K562 (cell line): ENCODE measurements around the gene THADA. TPM values are rescaled to one million over a fixed set of nuclear protein-coding genes. Genes with fewer than 3 reads are reported as not detected.

Experiments used
- ARHGAP35 ChIP-seq: fragments of 450-650 bp; IDR thresholded peaks from 2 replicates; pipeline ENCODE4 v1.6.1; 2018; ENCODE audit not compliant: partially characterized antibody
- CEBPZ ChIP-seq: fragments of 150-350 bp; IDR thresholded peaks from 2 replicates; pipeline ENCODE4 v1.6.1; 2014; ENCODE audit warnings: low read depth, mild to moderate bottlenecking, low read length, borderline replicate concordance
- CHD1 ChIP-seq: fragments of 200-600 bp; sonication (generic); IDR thresholded peaks from one replicate; pipeline ENCODE4 v1.6.1; 2012; ENCODE audit warnings: mild to moderate bottlenecking, moderate library complexity, low read length, inconsistent platforms
- CREB5 ChIP-seq: fragments of 250-450 bp; sonication (Bioruptor Pico); IDR thresholded peaks from 2 replicates; pipeline ENCODE4 v1.5.0; 2020; ENCODE audit warnings: mild to moderate bottlenecking
- ETV5 ChIP-seq: sonication (generic); formaldehyde crosslinking; IDR thresholded peaks from 2 replicates; pipeline ENCODE4 v1.4.0; 2020; ENCODE audit warnings: low read depth, mild to moderate bottlenecking, missing genetic modification reagents
- HDAC2 ChIP-seq: fragments of 450-650 bp; IDR thresholded peaks from 2 replicates; pipeline ENCODE4 v1.6.1; 2016; ENCODE audit warnings: mild to moderate bottlenecking
- MAFG ChIP-seq: fragments of 450-650 bp; conservative IDR thresholded peaks from 2 replicates; pipeline ENCODE4 v1.6.1; 2016; ENCODE audit warnings: missing genetic modification characterization, missing compliant biosample characterization
- MECOM ChIP-seq: fragments of 250-450 bp; sonication (Bioruptor Pico); IDR thresholded peaks from 2 replicates; pipeline ENCODE4 v1.8.0; 2022; ENCODE audit warnings: inconsistent platforms
- MYNN ChIP-seq, 2 experiments: sonication (generic); formaldehyde crosslinking in 1 of 2; IDR thresholded peaks; 2 replicates each; pipeline versions ENCODE4 v1.5.0 to v1.6.1; 2016 to 2020; ENCODE audit warnings: antibody characterized with exemption in 1 of 2, missing genetic modification reagents in 1 of 2
- SMARCA4 ChIP-seq: fragments of 450-650 bp; IDR thresholded peaks from 2 replicates; pipeline ENCODE4 v1.6.1; 2016
- SREBF1 ChIP-seq: fragments of 150-350 bp; IDR thresholded peaks from 2 replicates; pipeline ENCODE4 v1.6.1; 2014; ENCODE audit warnings: antibody characterized with exemption, low read depth, low read length, borderline replicate concordance
- ZNF12 ChIP-seq: sonication (generic); formaldehyde crosslinking; IDR thresholded peaks from 2 replicates; pipeline ENCODE4 v1.4.0; 2020; ENCODE audit warnings: mild to moderate bottlenecking, missing genetic modification reagents
- ZNF398 ChIP-seq: fragments of 250-450 bp; sonication (Bioruptor Pico); IDR thresholded peaks from 2 replicates; pipeline ENCODE4 v1.8.0; 2021; ENCODE audit warnings: moderate library complexity, mild to moderate bottlenecking, inconsistent platforms
- ZNF41 ChIP-seq: fragments of 250-450 bp; sonication (Bioruptor Pico); conservative IDR thresholded peaks from 2 replicates; pipeline ENCODE4 v1.4.0; 2020; ENCODE audit warnings: mild to moderate bottlenecking
- ZNF609 ChIP-seq: sonication (generic); formaldehyde crosslinking; IDR thresholded peaks from 2 replicates; pipeline ENCODE4 v1.8.1; 2023; ENCODE audit warnings: missing genetic modification reagents, mild to moderate bottlenecking, borderline replicate concordance
- polyA plus RNA-seq, 8 experiments: library from polyadenylated mRNA; depleted of rRNA in 4 of 8; stranded (reverse) in 5 of 8; unstranded in 3 of 8; fragments of >200 nt; fragmentation: Nextera tagmentation in 2 of 8; fragmentation: Illumina TruSeq in 1 of 8; extraction: Ambion mirVana in 2 of 8; extraction: Trizol in 1 of 8; gene quantifications; 2 replicates each; pipeline versions ENCODE4 v1.2.1 to v1.2.3, GENCODE V29; 2011 to 2014; ENCODE audit warnings: inconsistent platforms in 1 of 8, missing spikeins in 1 of 8
- total RNA-seq, 7 experiments: library from RNA; depleted of rRNA in 6 of 7; stranded (reverse); fragments of >200 nt in 6 of 7; fragmentation: Illumina TruSeq in 2 of 7; extraction: Trizol in 2 of 7; gene quantifications; 2 replicates each; pipeline versions ENCODE4 v1.2.1 to v1.2.3, GENCODE V29; 2011 to 2021; ENCODE audit warnings: low replicate concordance in 1 of 7

THADA gene
- total and polyA plus RNA-seq, 9 of the 15 experiments (the other 6 are each of a cell fraction or from before 2014, with no cell fraction given), result 17.8 to 34.7 (median 31.9) TPM

GRCh38 chr2:43210467-43211303 is 385.2 kb downstream of the THADA start (continued):
- no peak for TF ChIP-seq MAFG (tag)
- peak; percentile 52; the same call in 1 of the 2 replicates for TF ChIP-seq HDAC2
- TF ChIP-seq MYNN (IDR thresholded peaks at IDR 0.05), result peak; percentile 73
- no peak for TF ChIP-seq MYNN (CRISPR knock-in tag; IDR thresholded peaks at IDR 0.05)
- no peak for TF ChIP-seq SREBF1
- no peak for TF ChIP-seq ARHGAP35
- TF ChIP-seq ZNF41, result no peak
- TF ChIP-seq ZNF398 (CRISPR knock-in tag), result no peak
- TF ChIP-seq CHD1, result no peak
- TF ChIP-seq MECOM (CRISPR knock-in tag), result no peak
- no peak for TF ChIP-seq CEBPZ
- TF ChIP-seq SMARCA4, result peak; percentile 68; the same call in 1 of the 2 replicates
- TF ChIP-seq ZNF12, result no peak
- no peak for TF ChIP-seq ETV5
- TF ChIP-seq CREB5, result no peak
- TF ChIP-seq ZNF609, result peak; percentile 94; the same call in 1 of the 2 replicates
